AG10803 (cell line): ENCODE measurements around the gene PLXNA3.
A peak's percentile ranks its signal among the peaks of the same experiment; 100 is the strongest.

ENCODE experiments used
- DNase-seq: peaks from one replicate; pipeline ENCODE4 v3.0.0; 2010; ENCODE audit warnings: low read depth
- H3K4me3 ChIP-seq: 2 replicates; pipeline ENCODE4 v1.5.1; 2011; ENCODE audit warnings: mild to moderate bottlenecking, low read length, control low read depth
- CTCF ChIP-seq: conservative IDR thresholded peaks from 2 replicates; pipeline ENCODE4 v1.5.1; 2011; ENCODE audit warnings: mild to moderate bottlenecking, low read length, control low read depth, inconsistent platforms

Gene PLXNA3

DNA sequence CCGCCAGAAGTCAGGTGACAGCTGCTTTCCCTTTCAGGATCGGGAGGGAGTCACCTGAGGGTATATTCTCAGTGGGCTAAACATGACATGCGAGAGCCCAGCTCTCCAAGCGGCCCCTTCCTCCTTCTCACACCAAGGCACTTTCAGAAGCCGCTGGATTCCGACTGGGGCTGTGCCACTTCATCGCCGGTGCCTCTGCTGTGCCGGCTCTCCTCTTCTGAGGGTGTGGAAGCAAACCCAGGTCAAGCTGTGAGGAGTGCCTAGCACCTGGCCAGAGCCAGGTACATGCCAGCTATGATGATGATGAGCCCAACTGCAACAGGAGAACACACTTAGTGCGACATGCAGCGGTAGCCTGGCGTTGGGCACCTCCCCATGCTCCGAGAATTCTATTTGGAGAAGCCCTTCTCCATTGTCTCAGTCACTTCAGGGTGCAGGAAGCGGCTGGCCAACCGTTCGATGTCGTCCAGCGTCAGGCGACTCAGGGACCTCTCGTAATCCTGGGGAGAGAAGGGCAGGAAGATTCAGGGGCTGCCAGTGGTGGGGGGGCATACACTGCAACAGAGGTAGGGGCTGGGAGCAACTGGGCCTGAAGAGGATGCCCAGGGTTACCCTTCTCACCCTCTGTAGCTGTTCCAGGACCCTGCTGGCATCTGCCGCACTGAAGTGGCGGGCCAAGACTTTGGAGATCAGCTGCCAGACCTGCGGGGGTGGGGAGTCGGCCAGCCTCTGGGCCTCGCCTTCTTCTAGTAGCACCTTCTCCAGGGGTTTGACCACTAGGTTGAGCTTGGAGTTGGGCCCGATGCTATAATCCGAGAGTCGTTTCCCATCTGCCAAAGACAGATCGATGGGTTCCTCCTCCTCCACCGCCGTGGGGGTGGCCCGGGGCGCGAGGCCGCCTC, 27.3 kb downstream of the PLXNA3 start:
- DNase-seq, result no peak
- TF ChIP-seq CTCF, result no peak
- H3K4me3 ChIP-seq, result peak overlapping the region; percentile 64

GRCh38 chrX:154486052-154486395, 27.9 kb downstream of the PLXNA3 start:
- no peak for TF ChIP-seq CTCF
- peak overlapping the region; percentile 64 for H3K4me3 ChIP-seq
- no peak for DNase-seq

GRCh38 chrX:154486396-154487207, 28.5 kb downstream of the PLXNA3 start, which contains the start of gene UBL4A:
Gene UBL4A (minus strand): TSS chrX:154486615. CDS start chrX:154486584, 31 bp downstream.
- TF ChIP-seq CTCF, result no peak
- H3K4me3 ChIP-seq, result peak within 1 kb of the TSS; percentile 64
- peak; percentile 27 for DNase-seq

DNA sequence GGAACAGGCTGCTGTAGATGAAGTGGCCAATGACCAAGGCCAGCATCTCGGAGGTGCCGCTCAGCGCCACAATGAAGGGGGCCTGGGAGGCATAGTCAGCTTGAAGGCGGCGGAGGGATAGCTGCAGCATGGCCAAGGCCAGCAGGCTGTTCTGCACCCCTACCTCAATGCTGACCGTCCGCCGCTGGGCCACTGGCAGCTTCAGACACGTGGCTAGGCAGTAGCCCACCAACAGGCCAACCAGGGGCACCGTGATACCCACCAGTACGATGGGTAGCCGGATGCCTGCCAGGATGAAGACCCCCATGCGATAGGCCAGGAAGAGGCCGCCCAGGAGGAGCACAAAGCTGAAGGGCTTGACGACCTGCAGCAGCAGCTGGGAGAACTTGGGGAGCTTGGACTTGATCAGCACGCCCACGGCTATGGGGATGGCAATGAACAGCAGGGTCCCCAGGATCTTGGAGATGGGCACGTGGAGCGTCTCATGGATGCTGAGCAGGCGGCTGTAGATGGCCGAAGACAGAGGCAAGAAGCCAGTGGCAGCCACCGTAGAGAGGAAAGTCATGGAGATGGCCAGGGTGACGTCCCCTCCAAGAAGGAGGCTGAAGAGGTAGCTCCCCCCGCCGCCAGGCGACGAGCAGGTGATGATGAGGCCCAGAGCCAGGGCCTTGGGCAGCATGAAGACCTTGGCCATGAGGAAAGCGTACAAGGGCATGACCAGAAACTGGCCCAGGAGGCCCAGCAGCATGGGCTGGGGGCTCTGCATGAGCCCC, 29.6 kb downstream of the PLXNA3 start:
- no peak for DNase-seq
- no peak for TF ChIP-seq CTCF
- H3K4me3 ChIP-seq, result no peak overlapping the region

DNA sequence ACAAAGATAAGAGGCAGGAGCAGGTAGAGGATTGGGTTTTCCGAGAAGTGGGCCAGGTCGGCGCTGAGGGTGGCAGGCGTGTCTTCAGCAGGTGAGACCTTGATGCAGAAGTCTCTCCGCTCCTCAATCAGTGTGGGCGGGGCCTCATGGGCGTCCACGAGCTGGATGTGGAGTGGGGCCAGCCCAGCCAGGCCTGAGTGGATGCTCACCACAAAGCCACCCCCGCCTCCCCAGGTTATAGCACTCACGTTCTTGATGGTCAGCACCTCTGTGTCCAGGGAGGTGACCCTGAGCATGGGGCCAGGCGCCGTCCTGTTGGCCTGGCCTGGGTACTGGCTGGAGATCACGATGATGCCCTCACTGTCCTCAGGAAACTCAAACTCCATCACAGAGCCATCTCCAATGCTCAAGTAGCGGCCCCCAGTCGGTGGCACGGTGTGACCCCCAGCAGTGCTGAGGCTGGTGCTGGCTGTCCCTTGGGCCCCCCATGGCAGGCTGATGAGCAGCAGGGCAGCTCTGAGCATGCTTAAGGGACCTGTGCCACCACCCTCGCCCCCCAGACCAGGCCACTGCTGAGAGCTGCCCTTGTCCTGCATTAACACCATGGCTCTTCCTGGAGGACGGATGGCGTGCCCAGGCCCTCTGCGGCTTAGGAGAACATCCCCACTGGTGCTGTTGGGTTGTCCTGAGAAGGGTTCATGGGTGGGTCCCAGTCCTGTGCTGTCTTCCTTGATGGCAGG, 30.4 kb downstream of the PLXNA3 start:
- no peak overlapping the region for H3K4me3 ChIP-seq
- DNase-seq, result no peak
- TF ChIP-seq CTCF, result no peak

GRCh38 chrX:154489182-154489581, 31.1 kb downstream of the PLXNA3 start:
- DNase-seq, result no peak
- peak overlapping the region; percentile 68 for H3K4me3 ChIP-seq
- TF ChIP-seq CTCF, result no peak
